GF-D8 (cell line): ENCODE measurements around the gene WARS2.

ENCODE experiments used
- DNase-seq: peaks from one replicate; lab custom pipeline; 2025; lab: John Stamatoyannopoulos, UW

WARS2 gene

DNA sequence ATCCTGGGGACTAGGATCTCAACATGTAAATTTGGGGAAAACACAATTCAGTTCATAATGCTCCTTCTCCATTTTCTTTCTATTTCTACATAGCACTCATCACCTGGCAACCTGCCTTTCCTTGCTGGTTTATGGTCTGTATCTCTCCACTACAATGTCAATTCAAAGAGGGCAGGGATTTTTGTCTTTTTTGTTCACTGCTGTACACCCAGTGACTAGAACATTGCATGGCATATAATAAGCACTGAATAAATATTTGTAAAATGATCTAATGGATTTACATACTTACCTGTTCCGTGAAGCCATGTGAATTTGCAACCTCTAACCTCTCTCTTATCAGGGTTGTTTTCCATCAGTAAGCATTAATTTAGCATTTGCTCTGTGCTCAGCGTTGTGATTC lies 124.9 kb downstream of the WARS2 start:
- no peak for DNase-seq

DNA sequence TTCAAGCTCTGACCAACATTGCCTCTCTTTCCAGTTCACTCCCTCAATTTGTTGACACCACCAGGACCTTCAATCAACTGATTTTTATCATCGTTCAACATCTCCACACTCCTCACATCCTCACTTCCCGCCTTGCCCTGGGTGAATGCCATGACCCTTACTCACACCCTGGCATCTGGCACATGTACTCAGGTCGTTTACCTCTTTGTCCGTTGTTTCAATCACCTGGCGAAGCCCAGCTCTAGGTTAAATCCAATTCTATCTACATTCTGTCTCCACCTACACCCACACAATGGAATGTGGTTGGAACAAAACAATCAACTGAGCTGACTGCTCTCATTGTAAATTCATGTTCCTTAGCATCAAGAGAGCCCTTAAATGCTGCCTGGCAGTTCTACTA lies 128.1 kb downstream of the WARS2 start:
- DNase-seq = no peak

DNA sequence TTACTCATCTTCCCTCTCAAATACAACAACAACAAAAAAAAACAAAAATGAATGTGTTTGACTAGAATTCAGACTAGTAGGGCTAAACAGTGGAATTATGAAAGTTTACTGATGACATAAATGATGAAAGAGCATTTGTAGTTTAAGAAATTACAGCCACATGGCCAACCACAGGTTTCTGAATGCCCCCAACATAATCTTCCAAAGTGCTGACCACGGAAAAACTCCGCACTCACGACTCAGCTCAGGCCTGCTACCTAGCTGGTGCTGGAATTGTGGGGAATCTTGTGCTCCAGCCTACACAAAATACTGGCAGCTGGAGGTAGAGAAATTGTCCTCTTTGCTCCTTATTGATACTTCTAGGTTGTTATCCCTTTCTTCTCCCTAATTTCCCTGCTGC lies 128.7 kb downstream of the WARS2 start:
- no peak for DNase-seq

DNA sequence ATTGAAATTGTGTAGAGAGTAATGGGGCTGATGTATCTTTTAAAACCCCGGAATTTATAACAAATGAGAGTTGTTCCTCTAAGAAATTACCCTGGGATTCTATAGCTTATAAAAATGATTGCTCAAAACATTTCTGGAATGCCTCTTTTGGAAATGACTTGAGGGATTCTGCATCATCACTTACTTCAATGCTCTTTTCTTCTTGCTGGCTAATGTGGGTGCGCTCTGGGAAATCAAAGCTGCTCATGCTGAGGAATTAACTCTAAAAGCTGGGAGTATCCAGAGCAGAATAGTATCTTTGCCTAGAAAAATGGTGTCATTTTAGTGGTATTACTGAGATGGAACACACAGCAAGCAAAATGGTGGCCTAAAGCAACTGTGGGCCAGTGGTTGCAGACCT lies 129.3 kb downstream of the WARS2 start:
- DNase-seq = no peak

DNA sequence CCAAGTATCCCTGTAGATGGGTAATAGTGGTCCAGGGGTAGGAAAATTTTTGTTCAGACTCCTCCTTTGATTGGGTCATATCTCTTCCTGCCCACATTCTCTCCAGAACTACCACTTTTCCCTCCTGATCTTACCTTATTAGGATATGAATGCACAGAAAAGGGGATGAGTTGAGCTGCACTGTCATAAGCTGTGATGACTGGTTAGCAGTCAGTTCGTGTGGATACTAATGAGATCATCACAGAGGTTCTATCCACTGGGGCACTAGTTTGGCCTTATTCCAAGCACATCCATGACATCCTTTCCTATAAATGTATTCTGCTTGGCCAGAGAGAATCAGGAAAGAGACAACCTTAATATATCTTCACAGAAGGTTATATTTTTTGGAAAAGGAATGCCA lies 130.3 kb downstream of the WARS2 start:
- DNase-seq = no peak

DNA sequence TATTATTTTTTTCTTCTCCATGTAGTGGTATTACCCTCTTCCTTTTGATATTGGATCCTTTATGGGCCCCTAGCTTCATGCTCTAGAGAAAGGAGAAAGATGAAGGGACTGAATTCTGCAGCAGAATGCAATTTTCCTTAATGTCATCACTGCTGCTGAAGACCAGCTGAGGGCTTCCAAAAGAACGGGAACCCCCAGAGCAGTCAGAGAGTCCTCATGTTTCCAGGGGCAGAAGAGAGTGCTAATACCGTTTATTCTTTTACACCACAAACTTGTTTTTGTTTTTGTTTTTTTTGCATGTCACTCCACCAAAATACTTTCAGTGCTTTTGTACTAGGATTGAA lies 131.2 kb downstream of the WARS2 start:
- DNase-seq = no peak

DNA sequence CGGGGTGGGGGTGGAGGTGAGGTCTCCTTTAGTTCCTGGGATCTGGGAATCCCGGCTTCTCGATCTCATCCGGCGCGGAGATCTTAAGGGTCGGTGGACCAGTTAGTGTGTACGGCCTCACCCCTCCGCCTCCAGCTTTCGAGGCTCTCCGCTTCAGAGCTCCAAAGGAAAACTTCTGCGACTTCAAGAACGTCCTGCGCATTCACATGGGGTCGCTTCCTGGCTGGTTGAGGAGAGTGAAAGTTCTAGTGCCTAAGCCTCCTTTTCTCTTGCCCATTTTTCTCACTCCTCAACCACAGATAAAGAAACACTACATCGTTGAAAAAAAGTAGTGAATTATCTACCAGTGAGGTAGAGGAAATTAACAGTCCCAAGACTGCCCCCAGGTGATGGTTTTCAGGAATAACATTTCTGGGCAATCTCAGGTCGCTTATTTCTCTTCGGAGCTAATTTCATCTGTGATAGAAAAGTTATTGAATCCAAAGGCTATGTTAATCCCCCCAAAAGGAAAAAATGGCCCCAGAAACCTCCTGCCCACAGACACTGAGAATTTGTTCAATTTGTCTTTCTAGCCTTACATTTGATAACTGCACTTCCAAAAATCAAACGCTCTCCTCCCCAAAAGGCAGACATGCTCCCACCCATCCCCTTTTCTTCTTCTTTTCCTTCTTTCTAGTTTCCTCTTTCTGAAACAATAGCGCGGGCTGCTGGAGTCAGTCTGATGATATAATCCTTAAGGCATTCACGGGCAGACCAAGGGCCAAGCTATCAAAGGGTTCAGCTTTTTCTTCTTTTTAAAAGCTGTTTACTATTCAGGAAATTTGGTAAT lies 131.8 kb downstream of the WARS2 start:
- DNase-seq = no peak

DNA sequence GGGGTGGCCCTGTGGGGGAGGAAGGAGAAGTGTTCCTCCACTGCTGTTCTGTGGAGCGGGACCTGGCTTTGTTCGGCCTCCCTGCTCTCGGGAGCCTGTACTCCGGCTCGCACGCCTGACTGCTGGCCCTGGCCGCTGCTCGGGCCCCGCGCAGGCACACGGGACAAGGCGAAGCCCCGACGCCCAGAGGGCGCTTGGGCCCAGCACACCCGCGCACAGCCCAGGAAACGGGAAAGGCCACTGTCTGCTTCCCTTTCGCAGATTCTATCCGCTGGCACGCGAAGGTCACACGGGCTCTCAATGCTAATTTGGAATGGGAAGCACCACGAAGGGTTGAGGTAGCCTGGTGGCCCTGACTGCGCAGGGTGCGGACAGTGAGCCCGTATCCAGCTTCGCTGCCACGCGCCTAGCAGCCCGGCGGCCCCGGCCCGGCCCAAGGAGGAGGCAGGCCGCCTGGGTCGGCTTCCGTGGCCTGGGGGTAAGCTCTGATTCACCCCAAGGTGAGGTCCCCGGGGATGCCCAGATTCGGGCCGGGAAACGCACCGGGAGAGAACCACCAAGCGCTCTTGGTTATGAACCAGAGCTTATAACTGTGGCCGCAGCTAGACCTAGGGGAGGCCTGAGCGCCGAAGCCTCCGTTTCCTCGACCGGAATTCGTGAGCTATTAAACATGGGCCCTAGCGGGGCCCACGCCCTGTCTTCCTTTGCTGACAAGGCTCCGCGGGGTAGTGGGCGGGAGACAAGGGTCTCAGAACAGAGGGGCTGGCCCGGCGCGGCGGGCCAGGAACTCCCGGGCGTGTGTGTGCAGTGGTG lies 132.6 kb downstream of the WARS2 start:
- no peak for DNase-seq

DNA sequence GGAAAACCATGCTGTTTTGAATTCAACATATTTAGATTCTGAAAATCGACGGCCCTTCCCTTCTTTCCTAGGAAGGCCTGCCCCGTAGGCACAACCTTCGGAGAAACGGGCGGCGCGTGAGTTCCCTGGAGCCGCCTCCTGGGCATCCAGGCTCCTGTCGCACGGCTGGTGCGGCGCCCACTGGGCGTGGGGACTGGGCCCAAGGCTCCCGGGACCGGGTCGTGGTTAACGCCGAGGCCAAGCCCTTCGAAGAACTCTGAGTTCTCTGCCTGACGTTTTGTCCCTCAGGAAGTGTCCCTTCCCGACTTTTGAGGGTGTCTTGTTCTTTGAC lies 133.1 kb downstream of the WARS2 start:
- DNase-seq = no peak

DNA sequence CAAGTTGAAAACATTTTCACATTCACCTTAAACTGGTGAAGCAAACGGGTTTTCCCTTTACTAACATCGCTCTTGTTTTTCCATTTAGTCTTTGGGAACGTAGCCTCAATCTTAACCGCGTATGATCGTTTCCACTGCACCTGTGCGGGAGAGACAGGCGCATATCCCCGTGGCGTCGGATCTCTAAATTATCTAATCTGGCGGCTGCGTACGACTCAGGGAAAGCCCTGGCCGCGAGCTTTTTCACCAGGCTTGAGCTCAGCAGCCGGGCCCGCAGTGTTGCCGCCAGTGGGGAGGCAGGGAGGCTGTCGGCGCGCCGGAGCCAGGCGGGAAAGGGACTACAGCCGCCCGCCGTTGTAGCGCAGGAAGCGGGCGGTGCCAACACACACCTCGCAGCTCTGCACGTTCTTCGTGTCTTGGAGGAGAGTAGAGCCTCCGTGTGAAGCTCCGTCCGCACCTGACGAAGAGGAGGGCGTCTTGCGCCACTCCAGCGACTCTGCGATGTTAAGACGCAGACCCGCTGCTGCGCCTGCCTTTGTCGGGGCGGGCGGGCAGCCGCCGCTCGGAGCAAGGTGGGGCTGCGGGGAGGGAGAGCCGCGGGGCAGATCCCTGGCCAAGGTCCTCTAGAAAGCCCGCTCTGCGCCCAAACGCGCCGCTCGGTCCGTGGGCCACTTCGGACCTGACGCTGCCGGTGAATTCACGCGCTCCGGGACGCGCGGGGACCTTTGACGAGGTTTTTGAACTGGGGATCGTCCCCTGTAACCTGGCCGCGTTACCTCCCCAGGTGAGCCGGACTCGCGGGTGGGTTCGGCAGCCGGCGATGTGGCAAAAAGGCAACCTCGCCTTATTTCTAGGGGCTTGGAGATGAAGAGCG lies 133.8 kb downstream of the WARS2 start:
- no peak for DNase-seq

DNA sequence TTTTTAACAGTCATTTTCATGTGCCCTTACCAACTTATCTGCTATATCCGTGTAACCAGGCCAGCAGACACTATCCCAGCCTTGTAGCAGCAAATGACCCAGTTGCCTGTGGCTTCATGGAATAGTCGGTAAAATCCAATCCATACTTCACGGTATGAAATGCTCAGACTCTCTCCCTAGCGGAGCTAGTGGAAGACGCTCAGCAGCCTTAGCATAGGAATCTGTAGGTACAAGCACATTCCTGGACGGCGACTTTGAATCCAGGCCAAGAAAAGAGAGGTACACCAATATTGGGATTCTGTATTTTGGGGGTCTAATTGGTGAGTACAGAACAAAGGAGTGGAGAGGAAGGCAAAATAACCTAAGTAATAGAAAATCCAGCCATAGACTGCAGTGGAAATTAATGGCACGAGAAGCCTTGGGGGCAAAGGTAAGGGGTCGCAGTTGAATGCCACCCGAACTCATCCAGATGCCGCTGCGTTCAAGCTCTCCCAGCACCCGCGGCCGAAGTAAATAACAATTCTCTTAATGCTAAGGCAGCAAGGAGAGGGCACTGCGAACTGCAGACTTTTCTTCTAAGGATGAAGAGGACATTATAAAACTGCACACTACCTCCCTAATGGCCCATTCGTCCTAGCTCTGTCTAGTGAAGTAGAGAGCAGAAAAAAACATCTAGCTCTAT lies 134.6 kb downstream of the WARS2 start:
- DNase-seq = no peak

DNA sequence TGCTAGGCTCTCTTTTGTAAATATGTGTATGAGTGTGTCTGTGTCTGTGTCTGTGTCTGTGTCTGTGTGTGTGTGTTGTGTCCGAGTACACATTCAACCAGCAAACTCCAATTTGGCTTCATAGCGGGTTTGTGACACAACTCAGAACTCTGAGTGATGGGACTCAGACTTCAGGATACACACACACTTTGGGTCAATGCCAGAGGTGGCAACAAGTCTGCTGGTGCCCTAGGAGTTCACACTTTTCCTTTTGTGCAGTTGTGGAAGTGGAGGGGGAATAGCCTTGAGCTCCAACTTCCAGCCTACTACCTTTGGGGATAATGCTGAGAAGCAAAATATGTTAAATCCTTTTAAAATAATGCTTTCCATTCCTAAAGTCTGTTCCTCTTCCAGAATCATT lies 135.7 kb downstream of the WARS2 start:
- no peak for DNase-seq

DNA sequence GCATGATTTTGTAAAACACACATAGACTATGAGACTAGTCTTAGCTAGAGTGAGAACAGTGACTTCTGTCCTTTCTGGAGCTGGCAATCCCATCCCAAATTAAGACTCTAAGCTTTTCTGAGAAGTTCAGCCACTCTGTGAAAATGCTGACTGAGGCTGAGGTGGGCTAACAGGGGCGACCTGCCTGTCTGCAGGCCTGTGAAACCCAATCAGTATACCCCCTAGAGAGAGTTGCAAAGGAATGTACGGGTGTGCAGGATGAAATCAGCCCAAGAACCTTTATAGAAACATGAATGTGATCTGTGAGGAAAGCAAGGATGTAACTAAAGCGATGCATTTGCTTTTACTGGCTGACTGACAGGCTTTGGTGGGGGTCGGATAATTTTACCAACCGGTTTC lies 136.3 kb downstream of the WARS2 start:
- DNase-seq = no peak

DNA sequence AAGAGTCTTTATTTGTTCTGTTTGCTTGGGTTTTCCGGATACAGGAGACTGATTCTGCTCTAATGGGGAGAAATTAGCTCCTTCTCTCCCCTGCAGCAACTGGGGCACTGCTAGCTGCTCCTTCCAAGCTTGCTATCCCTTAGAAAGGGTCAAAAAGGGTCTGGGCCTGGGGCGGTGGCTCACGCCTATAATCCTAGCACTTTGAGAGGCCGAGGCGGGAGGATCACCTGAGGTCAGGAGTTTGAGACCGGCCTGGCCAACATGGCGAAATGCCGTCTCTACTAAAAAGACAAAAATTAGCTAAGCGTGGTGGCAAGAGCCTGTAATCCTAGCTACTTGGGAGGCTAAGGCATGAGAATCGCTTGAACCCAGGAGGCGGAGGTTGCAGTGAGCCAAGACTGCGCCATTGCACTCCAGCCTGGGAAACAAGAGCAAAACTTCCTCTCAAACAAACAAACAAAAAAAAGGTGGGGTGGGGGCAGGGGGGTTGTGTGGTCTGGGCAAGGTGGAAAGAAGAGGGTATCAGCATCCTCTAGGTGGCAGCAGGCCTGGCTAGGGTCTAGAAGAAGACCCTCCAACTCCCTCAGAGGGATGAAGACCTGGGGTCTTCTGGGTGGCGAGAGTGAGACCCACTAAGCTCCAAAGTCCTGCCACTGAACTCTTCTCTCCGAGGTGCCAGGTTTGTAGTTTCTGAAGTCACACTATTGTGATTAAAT lies 136.9 kb downstream of the WARS2 start:
- DNase-seq = no peak

DNA sequence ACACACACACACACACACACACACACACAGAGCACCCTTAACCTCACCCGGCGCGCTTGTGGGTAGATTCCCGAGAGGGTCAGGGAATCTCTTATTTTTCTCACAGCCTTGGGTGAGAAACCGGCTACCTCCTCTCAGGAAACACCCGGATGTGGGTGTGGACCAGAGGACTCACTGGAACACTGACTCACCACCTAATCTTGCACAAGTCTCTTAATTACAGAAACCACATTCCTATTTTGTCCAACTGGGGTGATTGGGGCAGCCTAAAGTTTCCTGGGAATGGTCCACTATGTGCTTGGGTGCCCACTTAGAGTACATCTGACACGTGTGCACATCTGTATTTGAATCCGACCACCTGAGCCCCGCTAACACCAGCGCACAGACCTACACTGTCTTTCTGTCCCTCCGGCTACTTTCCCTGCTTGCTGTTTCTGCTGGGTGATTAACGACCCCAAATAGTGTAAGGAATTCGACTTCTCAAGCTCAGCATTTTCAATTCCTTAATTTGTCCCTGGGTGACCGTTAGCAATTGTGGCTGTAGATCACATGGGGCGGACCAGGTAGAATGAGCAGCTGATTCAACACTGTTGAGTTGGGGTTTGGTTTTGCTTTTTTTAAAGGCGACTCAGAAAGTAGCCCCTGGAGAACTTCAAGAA lies 138.3 kb downstream of the WARS2 start:
- no peak for DNase-seq

DNA sequence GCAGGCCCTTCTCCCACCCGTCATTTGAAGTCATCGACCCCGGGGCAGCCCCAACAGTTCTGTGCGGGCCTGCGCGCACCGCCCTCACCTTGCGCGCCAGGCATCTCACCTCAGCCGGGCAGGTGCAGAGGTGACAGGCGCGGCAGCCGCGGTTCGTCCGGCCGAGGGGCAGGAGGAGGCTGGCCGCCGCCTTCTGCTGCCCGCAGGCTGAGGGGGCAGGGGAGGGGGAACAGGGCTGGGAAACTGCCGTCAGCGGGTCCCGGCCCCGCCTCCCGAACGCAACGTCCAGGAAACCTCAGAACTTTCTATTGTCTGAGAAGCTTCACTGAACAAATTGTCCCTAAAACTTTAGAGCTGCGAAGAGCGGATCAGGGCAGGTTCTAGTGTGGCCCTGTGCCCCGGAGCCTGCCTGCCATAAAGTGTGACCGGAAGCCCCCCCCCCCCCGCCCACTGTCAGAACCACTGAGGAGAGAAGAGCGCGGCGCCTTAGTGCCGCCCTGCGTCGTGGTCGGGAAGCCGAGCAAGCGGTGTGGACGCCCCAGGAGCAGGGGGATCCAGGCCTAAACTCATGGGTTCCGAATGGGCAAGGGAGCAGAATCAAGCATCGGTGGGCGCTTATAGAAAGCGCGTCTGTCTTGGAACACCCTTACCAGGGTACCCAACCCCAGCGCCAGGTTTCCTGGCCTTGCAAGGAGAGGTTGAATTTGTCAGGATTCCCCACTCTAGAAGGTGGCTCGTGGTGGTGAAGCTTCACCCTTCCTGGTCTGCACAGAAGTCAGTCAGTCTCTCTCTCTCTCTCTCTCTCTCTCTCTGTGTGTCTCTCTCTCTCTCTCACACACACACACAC lies 139.0 kb downstream of the WARS2 start:
- no peak for DNase-seq

DNA sequence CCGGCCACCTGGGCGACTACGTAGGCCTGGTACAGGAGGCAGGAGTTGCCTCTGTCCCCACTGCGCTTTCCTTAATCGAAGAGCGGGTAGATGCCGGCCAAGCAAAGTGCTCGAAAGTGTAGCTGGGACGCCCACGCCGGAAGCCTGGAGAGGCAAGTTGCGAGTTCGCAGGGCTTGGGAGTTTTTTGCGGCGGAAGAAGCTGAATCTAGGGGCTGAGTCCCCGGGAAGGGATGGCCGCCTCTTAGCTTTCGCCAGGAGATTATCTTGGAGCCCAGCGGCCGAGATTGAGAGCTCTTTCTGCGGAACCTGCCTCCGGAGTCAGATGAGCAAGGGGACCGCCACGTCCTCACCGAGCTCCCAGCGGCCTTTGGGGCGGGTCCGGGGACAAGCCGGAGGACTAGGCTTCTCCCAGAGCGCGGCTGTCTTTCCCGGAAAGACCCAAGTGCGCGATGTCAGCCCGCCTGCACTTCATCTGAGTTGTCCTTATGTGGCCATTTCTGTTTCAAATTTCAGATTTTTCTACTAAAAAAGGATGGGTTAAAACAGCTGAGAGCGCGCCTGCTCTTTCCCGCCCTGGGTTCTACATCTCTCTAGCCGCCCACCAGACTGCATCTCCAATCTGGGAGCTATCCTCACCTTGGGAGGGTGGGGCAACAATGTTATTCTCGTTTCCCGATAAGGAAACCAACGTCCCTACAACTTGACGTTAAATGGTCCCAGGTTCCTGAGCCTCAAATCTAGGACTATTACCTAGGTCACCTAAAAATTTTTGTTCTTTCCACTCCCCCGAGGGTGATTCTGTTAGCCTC lies 139.9 kb downstream of the WARS2 start:
- DNase-seq = no peak

DNA sequence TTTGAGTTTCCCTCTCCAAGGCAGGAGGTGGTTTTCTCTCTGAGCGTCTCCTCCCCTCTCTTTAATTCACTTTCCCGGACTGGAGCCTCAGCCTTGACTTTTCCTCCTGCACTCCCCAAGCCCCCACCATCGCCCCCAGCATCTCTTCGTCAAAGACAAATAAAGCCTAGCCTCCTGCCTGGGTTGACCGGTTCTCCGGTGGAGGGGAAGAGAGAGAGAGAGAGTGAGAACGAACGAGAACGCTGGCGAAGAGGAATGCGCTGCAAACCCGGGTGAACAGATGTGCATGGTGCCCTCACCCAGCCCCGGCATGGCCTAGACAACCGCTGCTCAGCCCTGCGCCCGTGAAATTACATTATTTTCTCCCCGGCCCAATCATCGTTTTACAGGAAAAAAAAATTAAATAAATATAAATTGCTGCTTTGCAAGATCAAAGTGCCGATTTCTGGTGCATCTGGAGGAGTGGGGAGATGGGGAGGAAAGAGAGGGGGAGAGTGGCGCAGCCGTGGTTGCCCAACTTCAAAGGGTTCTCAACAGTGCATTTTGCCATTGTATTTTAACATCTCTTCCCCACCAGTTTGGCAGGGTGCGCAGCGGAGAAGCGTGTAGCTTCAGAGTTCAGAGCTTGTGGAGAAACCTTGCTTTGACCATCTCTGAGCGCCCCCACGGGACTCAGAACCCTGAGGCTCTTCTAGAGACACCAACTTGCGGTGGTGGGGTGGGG lies 140.9 kb downstream of the WARS2 start:
- DNase-seq = no peak
